Measurements from ENCODE around the gene ALG12.

DNA sequence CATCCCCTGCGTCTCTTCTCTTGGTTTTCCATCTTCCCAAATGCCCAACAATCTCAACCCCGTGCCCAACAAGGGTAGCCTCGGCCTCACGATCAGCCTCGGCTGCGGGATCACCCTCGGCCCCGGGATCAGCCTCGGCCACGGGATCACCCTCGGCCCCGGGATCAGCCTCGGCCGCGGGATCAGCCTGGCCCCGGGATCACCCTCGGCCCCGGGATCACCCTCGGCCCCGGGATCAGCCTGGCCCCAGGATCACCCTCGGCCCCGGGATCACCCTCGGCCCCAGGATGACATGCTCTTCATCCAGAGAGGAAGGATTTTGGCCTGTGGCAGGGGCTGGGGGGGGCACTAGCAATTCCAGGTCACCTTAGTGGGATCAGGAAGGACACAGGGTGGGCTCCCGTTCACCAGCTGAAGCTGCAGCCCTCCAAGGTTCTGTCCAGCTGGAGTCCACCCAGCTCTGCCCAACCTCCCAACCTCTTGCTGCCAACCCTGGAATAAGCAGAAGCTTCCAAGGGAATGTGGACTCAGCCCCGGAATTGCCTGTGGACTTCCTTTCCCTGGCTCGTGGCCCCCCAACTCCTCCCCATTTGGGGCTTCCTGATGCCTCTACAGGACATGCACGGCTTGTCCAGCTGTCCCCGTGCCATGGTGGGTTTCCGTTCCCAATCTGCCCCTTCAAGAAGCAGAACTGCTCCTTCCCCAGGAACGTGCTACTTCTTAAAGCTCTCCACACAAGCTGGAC is 6.2 kb downstream of the ALG12 start:
- no peak for TF ChIP-seq POLR2A (IDR thresholded peaks at IDR 0.05)
- TF ChIP-seq, protein P1, sequence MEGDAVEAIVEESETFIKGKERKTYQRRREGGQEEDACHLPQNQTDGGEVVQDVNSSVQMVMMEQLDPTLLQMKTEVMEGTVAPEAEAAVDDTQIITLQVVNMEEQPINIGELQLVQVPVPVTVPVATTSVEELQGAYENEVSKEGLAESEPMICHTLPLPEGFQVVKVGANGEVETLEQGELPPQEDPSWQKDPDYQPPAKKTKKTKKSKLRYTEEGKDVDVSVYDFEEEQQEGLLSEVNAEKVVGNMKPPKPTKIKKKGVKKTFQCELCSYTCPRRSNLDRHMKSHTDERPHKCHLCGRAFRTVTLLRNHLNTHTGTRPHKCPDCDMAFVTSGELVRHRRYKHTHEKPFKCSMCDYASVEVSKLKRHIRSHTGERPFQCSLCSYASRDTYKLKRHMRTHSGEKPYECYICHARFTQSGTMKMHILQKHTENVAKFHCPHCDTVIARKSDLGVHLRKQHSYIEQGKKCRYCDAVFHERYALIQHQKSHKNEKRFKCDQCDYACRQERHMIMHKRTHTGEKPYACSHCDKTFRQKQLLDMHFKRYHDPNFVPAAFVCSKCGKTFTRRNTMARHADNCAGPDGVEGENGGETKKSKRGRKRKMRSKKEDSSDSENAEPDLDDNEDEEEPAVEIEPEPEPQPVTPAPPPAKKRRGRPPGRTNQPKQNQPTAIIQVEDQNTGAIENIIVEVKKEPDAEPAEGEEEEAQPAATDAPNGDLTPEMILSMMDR (IDR thresholded peaks at IDR 0.05): no peak

All from esophagus squamous epithelium (tissue), 4 donors.